GM18507 (cell line): ENCODE results near the gene HES3.
"Not testable (repeated sequence)": the region's sequence is repeated elsewhere in the genome, so short reads cannot be mapped to it uniquely, and the experiment has no call there.

Experiments
- DNase-seq: peaks from one replicate; pipeline ENCODE4 v3.0.0; 2011; ENCODE audit warnings: low read depth; ENCODE audit not compliant: insufficient read length; ENCODE audit errors: extremely low spot score
- FAIRE-seq: peaks from 2 replicates; lab custom pipeline; 2011; peaks lifted over from hg19 to GRCh38; lab: Jason Lieb, UNC

HES3 gene

GRCh38 chr1:6218375-6219164 is 25.4 kb upstream of the HES3 start:
- FAIRE-seq (no peak), DNase-seq (no peak)

- not testable (repeated sequence) for FAIRE-seq, DNase-seq
Measured at GRCh38 chr1:6219641-6220040, 24.3 kb upstream of the HES3 start.

GRCh38 chr1:6220236-6220635 is 23.7 kb upstream of the HES3 start:
- no peak for DNase-seq
- FAIRE-seq: no peak

- no peak for FAIRE-seq
- DNase-seq: no peak
Measured at GRCh38 chr1:6221210-6221784, 22.7 kb upstream of the HES3 start.

- DNase-seq (no peak), FAIRE-seq (no peak)
Measured at GRCh38 chr1:6222636-6223035, 21.3 kb upstream of the HES3 start.

GRCh38 chr1:6223617-6224016 is 20.4 kb upstream of the HES3 start:
- FAIRE-seq (no peak), DNase-seq (no peak)

- no peak for FAIRE-seq
- DNase-seq: no peak
Measured at GRCh38 chr1:6224718-6225117, 19.3 kb upstream of the HES3 start.

- no peak for FAIRE-seq
- no peak for DNase-seq
Measured at GRCh38 chr1:6225651-6226050, 18.3 kb upstream of the HES3 start.

GRCh38 chr1:6233376-6233775 is 10.6 kb upstream of the HES3 start:
- FAIRE-seq: no peak

GRCh38 chr1:6234502-6235295 is 9.3 kb upstream of the HES3 start:
- FAIRE-seq: no peak

More at GRCh38 chr1:6233376-6233775, 10.6 kb upstream of the HES3 start:
- DNase-seq: no peak

GRCh38 chr1:6235296-6235677 is 8.7 kb upstream of the HES3 start:
- FAIRE-seq (no peak), DNase-seq (no peak)

More at GRCh38 chr1:6234502-6235295, 9.3 kb upstream of the HES3 start:
- DNase-seq: no peak

- no peak for DNase-seq
- FAIRE-seq: no peak
Measured at GRCh38 chr1:6237093-6237492, 6.9 kb upstream of the HES3 start.

- FAIRE-seq (no peak), DNase-seq (no peak)
Measured at GRCh38 chr1:6239213-6239752, 4.7 kb upstream of the HES3 start.

GRCh38 chr1:6239950-6240768 is 3.8 kb upstream of the HES3 start:
- DNase-seq (no peak), FAIRE-seq (no peak)

- DNase-seq (no peak), FAIRE-seq (no peak)
Measured at GRCh38 chr1:6241107-6241886, 2.7 kb upstream of the HES3 start.

GRCh38 chr1:6241887-6242740 is 1.9 kb upstream of the HES3 start:
- FAIRE-seq: no peak

GRCh38 chr1:6243053-6243834 is 735 bp upstream of the HES3 start:
- FAIRE-seq (no peak), DNase-seq (no peak)

More at GRCh38 chr1:6241887-6242740, 1.9 kb upstream of the HES3 start:
- DNase-seq: no peak
